ENCODE measurements around the gene PLCD3.

GRCh38 chr17:45139533-45139920, 7.2 kb upstream of the PLCD3 start:
- TF ChIP-seq CTCF (IDR thresholded peaks at IDR 0.05) (no peak), POLR2A (IDR thresholded peaks at IDR 0.05) (no peak), POLR2AphosphoS5 (IDR thresholded peaks at IDR 0.05) (no peak)

All from gastroesophageal sphincter (tissue), 3 donors.